ENCODE results near the gene SESN1.

DNA sequence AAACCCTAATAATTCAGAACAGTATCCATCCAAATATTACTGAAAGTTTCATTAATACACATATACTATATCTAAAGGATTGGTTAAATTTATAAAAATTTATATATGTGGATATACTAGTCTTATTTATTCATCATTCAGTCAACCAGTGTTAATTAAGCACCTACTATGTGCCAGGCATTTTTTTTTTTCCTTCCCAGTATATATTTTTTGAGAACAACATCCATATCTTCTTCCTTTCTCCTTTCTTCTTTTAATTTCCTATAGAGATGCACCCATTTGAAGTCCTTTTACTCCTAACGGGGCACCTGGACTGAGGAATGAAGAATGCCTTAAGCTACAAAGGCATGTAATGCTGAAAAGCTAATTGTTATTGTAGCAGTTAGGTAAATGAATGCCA is 72.8 kb downstream of the SESN1 start:
- TF ChIP-seq, protein P1, sequence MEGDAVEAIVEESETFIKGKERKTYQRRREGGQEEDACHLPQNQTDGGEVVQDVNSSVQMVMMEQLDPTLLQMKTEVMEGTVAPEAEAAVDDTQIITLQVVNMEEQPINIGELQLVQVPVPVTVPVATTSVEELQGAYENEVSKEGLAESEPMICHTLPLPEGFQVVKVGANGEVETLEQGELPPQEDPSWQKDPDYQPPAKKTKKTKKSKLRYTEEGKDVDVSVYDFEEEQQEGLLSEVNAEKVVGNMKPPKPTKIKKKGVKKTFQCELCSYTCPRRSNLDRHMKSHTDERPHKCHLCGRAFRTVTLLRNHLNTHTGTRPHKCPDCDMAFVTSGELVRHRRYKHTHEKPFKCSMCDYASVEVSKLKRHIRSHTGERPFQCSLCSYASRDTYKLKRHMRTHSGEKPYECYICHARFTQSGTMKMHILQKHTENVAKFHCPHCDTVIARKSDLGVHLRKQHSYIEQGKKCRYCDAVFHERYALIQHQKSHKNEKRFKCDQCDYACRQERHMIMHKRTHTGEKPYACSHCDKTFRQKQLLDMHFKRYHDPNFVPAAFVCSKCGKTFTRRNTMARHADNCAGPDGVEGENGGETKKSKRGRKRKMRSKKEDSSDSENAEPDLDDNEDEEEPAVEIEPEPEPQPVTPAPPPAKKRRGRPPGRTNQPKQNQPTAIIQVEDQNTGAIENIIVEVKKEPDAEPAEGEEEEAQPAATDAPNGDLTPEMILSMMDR (conservative IDR thresholded peaks at IDR 0.05; ENCODE audit: low read length), result no peak
- no peak for TF ChIP-seq EZH2phosphoT487 (IDR thresholded peaks at IDR 0.05; ENCODE audit: borderline replicate concordance, low read depth, low read length)

Measured in OCI-LY7 (cell line).